ENCODE data around the gene USP15. TPM values are rescaled to one million over a fixed set of nuclear protein-coding genes. Genes with fewer than 3 reads are reported as not detected.

USP15 gene
- total and polyA plus RNA-seq, 2 donors (not counting 3 experiments of a cell fraction or from before 2014, with no cell fraction given) = 20.0 to 61.8 TPM

DNA sequence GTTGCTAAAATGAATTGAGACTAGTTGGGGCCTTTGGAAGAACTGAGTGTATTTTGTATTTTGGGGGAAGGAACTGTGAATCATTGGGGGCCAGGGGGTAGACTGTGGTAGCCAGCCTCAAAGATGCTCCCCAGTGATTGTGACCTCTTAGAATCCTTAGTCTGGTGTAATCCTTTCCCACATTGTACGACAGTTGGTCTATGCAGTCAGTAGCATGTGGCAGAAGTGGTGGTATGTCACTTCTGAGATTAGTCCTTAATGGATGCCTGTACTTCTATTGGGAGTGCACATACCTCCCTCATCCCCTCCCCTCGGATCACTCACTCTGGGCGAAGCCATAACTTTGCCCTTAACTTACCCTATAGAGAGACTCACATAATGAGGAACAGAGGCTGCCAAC, 48.0 kb downstream of the USP15 start:
- dilution Hi-C loops (cut with MboI; ENCODE audit: extremely low pct_ligation_motif_present, low sequenced_read_pairs) = no loop called here
- H3K36me3 ChIP-seq (ENCODE audit: control insufficient read depth in 2 of 2, extremely low read depth in 1 of 2, insufficient read depth in 2 of 2, low read length in 2 of 2) = peaks cover 2 to 6% of the 10 kb centered on the region in 2 experiments
- ChIA-PET CTCF (interaction anchor here (0.9 kb wide), 1 partner anchor 9 kb away, joined by 3 read pairs; no protein-coding TSS in a partner anchor), POLR2A (no interaction called here)
- no peak overlapping the region for H3K4me2 ChIP-seq (ENCODE audit: insufficient read depth, low read length)
- BruUV-seq (replicated peaks) = no TSS peak
- no peaks in the 10 kb centered on the region for H3K9me3 ChIP-seq (replicated peaks; ENCODE audit: control insufficient read depth, insufficient read depth, low read length)
- no peak overlapping the region for H3K4me3 ChIP-seq (replicated peaks in 1 of 3; ENCODE audit: insufficient read depth in 1 of 3, low read depth in 1 of 3, low read length in 3 of 3)
- FAIRE-seq = no peak
- H3K27ac ChIP-seq (ENCODE audit: insufficient read depth, low read depth, low read length) = no peak overlapping the region
- peaks cover 41% of the 10 kb centered on the region for H3K79me2 ChIP-seq (ENCODE audit: control insufficient read depth, insufficient read depth, low read length)
- no peaks in the 10 kb centered on the region for H3K9me1 ChIP-seq (replicated peaks; ENCODE audit: control insufficient read depth, extremely low read depth, insufficient read depth, low read length)
- no peak overlapping the region for H3K9ac ChIP-seq (replicated peaks; ENCODE audit: extremely low read depth, insufficient read depth, low read length)
- intact Hi-C loops (cut with micrococcal nuclease) = no loop called here
- no peak for DNase-seq (ENCODE audit: low read depth, low spot score)
- H4K20me1 ChIP-seq (replicated peaks; ENCODE audit: control insufficient read depth, extremely low read depth, insufficient read depth, low read length) = peaks cover 3% of the 10 kb centered on the region
- H2AFZ ChIP-seq (ENCODE audit: low read depth, low read length) = no peak overlapping the region
- H3K27me3 ChIP-seq (ENCODE audit: control insufficient read depth in 2 of 2, insufficient read depth in 2 of 2, low read length in 2 of 2) = no peaks in the 10 kb centered on the region
- H3K4me1 ChIP-seq (ENCODE audit: control insufficient read depth, extremely low read depth, insufficient read depth, low read length) = no peaks in the 10 kb centered on the region
- no peak for TF ChIP-seq POLR2AphosphoS5 (IDR thresholded peaks at IDR 0.05; ENCODE audit: insufficient read depth, low read depth, low read length)
- TF ChIP-seq FOS (IDR thresholded peaks at IDR 0.05; ENCODE audit: borderline replicate concordance, insufficient read depth, low read length) = no peak
- no peak for TF ChIP-seq JUN (IDR thresholded peaks at IDR 0.05; ENCODE audit: borderline replicate concordance, insufficient read depth, insufficient read length, low read depth)
- TF ChIP-seq MYC (IDR thresholded peaks at IDR 0.05; ENCODE audit: low read depth, low read length) = no peak
- no peak for TF ChIP-seq GATA2 (IDR thresholded peaks at IDR 0.05; ENCODE audit: insufficient read depth, insufficient read length, low read depth, low read length)
- no peak for TF ChIP-seq EZH2 (IDR thresholded peaks at IDR 0.05; ENCODE audit: borderline replicate concordance, low read depth, low read length, severe bottlenecking)
- TF ChIP-seq, protein P1, sequence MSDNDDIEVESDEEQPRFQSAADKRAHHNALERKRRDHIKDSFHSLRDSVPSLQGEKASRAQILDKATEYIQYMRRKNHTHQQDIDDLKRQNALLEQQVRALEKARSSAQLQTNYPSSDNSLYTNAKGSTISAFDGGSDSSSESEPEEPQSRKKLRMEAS (IDR thresholded peaks at IDR 0.05; ENCODE audit: insufficient read depth, insufficient read length) = no peak
- TF ChIP-seq, protein P2, sequence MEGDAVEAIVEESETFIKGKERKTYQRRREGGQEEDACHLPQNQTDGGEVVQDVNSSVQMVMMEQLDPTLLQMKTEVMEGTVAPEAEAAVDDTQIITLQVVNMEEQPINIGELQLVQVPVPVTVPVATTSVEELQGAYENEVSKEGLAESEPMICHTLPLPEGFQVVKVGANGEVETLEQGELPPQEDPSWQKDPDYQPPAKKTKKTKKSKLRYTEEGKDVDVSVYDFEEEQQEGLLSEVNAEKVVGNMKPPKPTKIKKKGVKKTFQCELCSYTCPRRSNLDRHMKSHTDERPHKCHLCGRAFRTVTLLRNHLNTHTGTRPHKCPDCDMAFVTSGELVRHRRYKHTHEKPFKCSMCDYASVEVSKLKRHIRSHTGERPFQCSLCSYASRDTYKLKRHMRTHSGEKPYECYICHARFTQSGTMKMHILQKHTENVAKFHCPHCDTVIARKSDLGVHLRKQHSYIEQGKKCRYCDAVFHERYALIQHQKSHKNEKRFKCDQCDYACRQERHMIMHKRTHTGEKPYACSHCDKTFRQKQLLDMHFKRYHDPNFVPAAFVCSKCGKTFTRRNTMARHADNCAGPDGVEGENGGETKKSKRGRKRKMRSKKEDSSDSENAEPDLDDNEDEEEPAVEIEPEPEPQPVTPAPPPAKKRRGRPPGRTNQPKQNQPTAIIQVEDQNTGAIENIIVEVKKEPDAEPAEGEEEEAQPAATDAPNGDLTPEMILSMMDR (IDR thresholded peaks at IDR 0.05; ENCODE audit: extremely low read depth in 1 of 2, insufficient read depth in 1 of 2, low read depth in 1 of 2, low read length in 2 of 2) = no peak

Measured in endothelial cell of umbilical vein (primary cell).